Prostate gland (tissue), 2 donors: ENCODE measurements around the gene PIGM.

Experiments
- CTCF ChIP-seq, 4 experiments: fragments of 200-600 bp in 2 of 4; fragments of 450-650 bp in 2 of 4; sonication (generic) in 2 of 4; IDR thresholded peaks; 1 replicate in 3 of 4; 2 replicates in 1 of 4; pipeline ENCODE4 v1.5.1; 2016 to 2019; ENCODE audit warnings: antibody characterized with exemption in 4 of 4, mild to moderate bottlenecking in 2 of 4, moderate library complexity in 2 of 4
- POLR2A ChIP-seq: fragments of 450-650 bp; IDR thresholded peaks from one replicate; pipeline ENCODE4 v1.6.1; 2016; ENCODE audit warnings: antibody characterized with exemption, mild to moderate bottlenecking
- POLR2AphosphoS5 ChIP-seq: sonication (generic); formaldehyde crosslinking; IDR thresholded peaks from one replicate; pipeline ENCODE4 v1.6.1; 2017; ENCODE audit warnings: antibody characterized with exemption

GRCh38 chr1:160032165-160032820 is 503 bp upstream of the PIGM start:
- no peak for TF ChIP-seq CTCF (IDR thresholded peaks at IDR 0.05)
- TF ChIP-seq POLR2A: no peak
- TF ChIP-seq POLR2AphosphoS5: no peak
